Fibroblast of the conjunctiva (primary cell): Measurements from ENCODE around the gene ASCC3.
"Not testable (repeated sequence)": the region's sequence is repeated elsewhere in the genome, so short reads cannot be mapped to it uniquely, and the experiment has no call there.

Experiments used
- DNase-seq: peaks from one replicate; pipeline ENCODE4 v3.0.0-alpha.2; 2010; ENCODE audit warnings: low read depth

ASCC3 gene

GRCh38 chr6:100808638-100809275 is 72.4 kb downstream of the ASCC3 start:
- no peak for DNase-seq

GRCh38 chr6:100806296-100806695 is 74.8 kb downstream of the ASCC3 start:
- no peak for DNase-seq

GRCh38 chr6:100803264-100804045 is 77.7 kb downstream of the ASCC3 start:
- no peak for DNase-seq

GRCh38 chr6:100801036-100801435 is 80.1 kb downstream of the ASCC3 start:
- DNase-seq, result no peak

GRCh38 chr6:100796049-100796823 is 84.9 kb downstream of the ASCC3 start:
- DNase-seq, result no peak

GRCh38 chr6:100790084-100790483 is 91.0 kb downstream of the ASCC3 start:
- no peak for DNase-seq

GRCh38 chr6:100785982-100786381 is 95.1 kb downstream of the ASCC3 start:
- no peak for DNase-seq

- no peak for DNase-seq
Measured at GRCh38 chr6:100780648-100781047, 100.5 kb downstream of the ASCC3 start.

- DNase-seq, result peak; percentile 3
Measured at GRCh38 chr6:100775667-100776066, 105.5 kb downstream of the ASCC3 start.

GRCh38 chr6:100774681-100775080 is 106.4 kb downstream of the ASCC3 start:
- no peak for DNase-seq

- DNase-seq, result no peak
Measured at GRCh38 chr6:100768816-100769351, 112.2 kb downstream of the ASCC3 start.

GRCh38 chr6:100763617-100764241 is 117.4 kb downstream of the ASCC3 start:
- no peak for DNase-seq

GRCh38 chr6:100761841-100762240 is 119.3 kb downstream of the ASCC3 start:
- DNase-seq, result no peak

GRCh38 chr6:100758386-100758785 is 122.7 kb downstream of the ASCC3 start:
- DNase-seq, result not testable (repeated sequence)

- DNase-seq, result no peak
Measured at GRCh38 chr6:100753421-100753820, 127.7 kb downstream of the ASCC3 start.

GRCh38 chr6:100751590-100751989 is 129.5 kb downstream of the ASCC3 start:
- DNase-seq, result no peak

GRCh38 chr6:100745419-100746041 is 135.6 kb downstream of the ASCC3 start:
- no peak for DNase-seq

GRCh38 chr6:100740439-100740838 is 140.7 kb downstream of the ASCC3 start:
- DNase-seq, result no peak

- DNase-seq, result not testable (repeated sequence)
Measured at GRCh38 chr6:100737720-100738119, 143.4 kb downstream of the ASCC3 start.

GRCh38 chr6:100731411-100731810 is 149.7 kb downstream of the ASCC3 start:
- no peak for DNase-seq
